ENCODE measurements around the gene SLC24A5. TPM values are rescaled to one million over a fixed set of nuclear protein-coding genes. Genes with fewer than 3 reads are reported as not detected.

SLC24A5 gene
- not detected in 3 replicates for total RNA-seq (2021)
- Bru-seq, nascent RNA, result percentile 4 among the genes with signal in this experiment
- long read RNA-seq, experiment 1, partial matches to known transcripts, result 0 of 2 reads
- long read RNA-seq, experiment 1, other reads (novel, unspliced or antisense), result 2 of 2 reads
- long read RNA-seq, experiment 2, result 0 reads
- long read RNA-seq, experiment 3, result 0 reads

GRCh38 chr15:48120745-48121144, at the start of gene SLC24A5:
Gene SLC24A5 (plus strand): TSS chr15:48120990. CDS start chr15:48121045, 55 bp downstream.
- no peaks in the 10 kb centered on the region for H3K27me3 Mint-ChIP-seq (ENCODE audit: low read depth)
- TF ChIP-seq TP53 (CRISPR knock-in tag; IDR thresholded peaks at IDR 0.05) (no peak), USF1 (CRISPR knock-in tag; IDR thresholded peaks at IDR 0.05) (no peak), TCF7 (CRISPR knock-in tag; IDR thresholded peaks at IDR 0.05; ENCODE audit: low read depth) (no peak), TEAD4 (CRISPR knock-in tag; IDR thresholded peaks at IDR 0.05) (no peak), ZNF281 (CRISPR knock-in tag; IDR thresholded peaks at IDR 0.05) (no peak), ELF4 (CRISPR knock-in tag; IDR thresholded peaks at IDR 0.05; ENCODE audit: low read depth) (no peak), SMAD4 (CRISPR knock-in tag; IDR thresholded peaks at IDR 0.05) (no peak), ZNF396 (CRISPR knock-in tag; IDR thresholded peaks at IDR 0.05; ENCODE audit: borderline replicate concordance) (no peak), CBFB (CRISPR knock-in tag; IDR thresholded peaks at IDR 0.05; ENCODE audit: low read depth) (no peak), MAX (CRISPR knock-in tag; IDR thresholded peaks at IDR 0.05) (no peak), ESRRA (CRISPR knock-in tag; IDR thresholded peaks at IDR 0.05; ENCODE audit: borderline replicate concordance) (no peak)
- TF ChIP-seq, protein P1, sequence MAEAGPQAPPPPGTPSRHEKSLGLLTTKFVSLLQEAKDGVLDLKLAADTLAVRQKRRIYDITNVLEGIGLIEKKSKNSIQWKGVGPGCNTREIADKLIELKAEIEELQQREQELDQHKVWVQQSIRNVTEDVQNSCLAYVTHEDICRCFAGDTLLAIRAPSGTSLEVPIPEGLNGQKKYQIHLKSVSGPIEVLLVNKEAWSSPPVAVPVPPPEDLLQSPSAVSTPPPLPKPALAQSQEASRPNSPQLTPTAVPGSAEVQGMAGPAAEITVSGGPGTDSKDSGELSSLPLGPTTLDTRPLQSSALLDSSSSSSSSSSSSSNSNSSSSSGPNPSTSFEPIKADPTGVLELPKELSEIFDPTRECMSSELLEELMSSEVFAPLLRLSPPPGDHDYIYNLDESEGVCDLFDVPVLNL (CRISPR knock-in tag; IDR thresholded peaks at IDR 0.05; ENCODE audit: borderline replicate concordance, low read depth), result no peak
- no peak within 1 kb of the TSS for H3K4me3 Mint-ChIP-seq
- H3K9me3 Mint-ChIP-seq, result peaks cover 4% of the 10 kb centered on the region; the same call in 1 of the 2 replicates
- ChIA-PET POLR2A (no interaction called here), CTCF (interaction anchor here (0.8 to 2.5 kb wide), 5 partner anchors 8 to 216 kb away, joined by 3 to 15 read pairs (median 4); no protein-coding TSS in a partner anchor)
- no peaks in the 10 kb centered on the region for H3K36me3 Mint-ChIP-seq
- H3K4me1 Mint-ChIP-seq, result 0 out of 2 replicates have a peak, but pooled peaks cover 3% of the 10 kb centered on the region
- H3K27ac Mint-ChIP-seq, result no peak within 1 kb of the TSS
- DNase-seq (ENCODE audit: low spot score) (no peak), ATAC-seq (peak; percentile 39)

- Mint-ChIP-seq H3K4me3 (no peak overlapping the region), H3K36me3 (peaks cover 17% of the 10 kb centered on the region), H3K9me3 (peaks cover 29% of the 10 kb centered on the region), H3K27ac (no peak overlapping the region), H3K27me3 (ENCODE audit: low read depth) (peaks cover 2% of the 10 kb centered on the region; the same call in 1 of the 2 replicates), H3K4me1 (no peaks in the 10 kb centered on the region)
- ChIA-PET POLR2A (no interaction called here), CTCF (no interaction called here)
- ATAC-seq (no peak), DNase-seq (ENCODE audit: low spot score) (no peak)
- TF ChIP-seq ZNF263 (CRISPR knock-in tag; IDR thresholded peaks at IDR 0.05; ENCODE audit: low read depth) (no peak), NFYB (CRISPR knock-in tag; conservative IDR thresholded peaks at IDR 0.05; ENCODE audit: low read depth) (no peak), CREM (CRISPR knock-in tag; IDR thresholded peaks at IDR 0.05) (no peak), ZNF138 (CRISPR knock-in tag; conservative IDR thresholded peaks at IDR 0.05) (no peak), ZNF416 (CRISPR knock-in tag; IDR thresholded peaks at IDR 0.05) (no peak), MAX (CRISPR knock-in tag; IDR thresholded peaks at IDR 0.05) (no peak), GRHL2 (CRISPR knock-in tag; IDR thresholded peaks at IDR 0.05; ENCODE audit: insufficient replicate concordance, severe bottlenecking) (no peak), TEAD1 (CRISPR knock-in tag; IDR thresholded peaks at IDR 0.05) (no peak), TEAD4 (CRISPR knock-in tag; IDR thresholded peaks at IDR 0.05) (no peak), ZBTB43 (CRISPR knock-in tag; IDR thresholded peaks at IDR 0.05) (no peak)
- TF ChIP-seq, protein P2, sequence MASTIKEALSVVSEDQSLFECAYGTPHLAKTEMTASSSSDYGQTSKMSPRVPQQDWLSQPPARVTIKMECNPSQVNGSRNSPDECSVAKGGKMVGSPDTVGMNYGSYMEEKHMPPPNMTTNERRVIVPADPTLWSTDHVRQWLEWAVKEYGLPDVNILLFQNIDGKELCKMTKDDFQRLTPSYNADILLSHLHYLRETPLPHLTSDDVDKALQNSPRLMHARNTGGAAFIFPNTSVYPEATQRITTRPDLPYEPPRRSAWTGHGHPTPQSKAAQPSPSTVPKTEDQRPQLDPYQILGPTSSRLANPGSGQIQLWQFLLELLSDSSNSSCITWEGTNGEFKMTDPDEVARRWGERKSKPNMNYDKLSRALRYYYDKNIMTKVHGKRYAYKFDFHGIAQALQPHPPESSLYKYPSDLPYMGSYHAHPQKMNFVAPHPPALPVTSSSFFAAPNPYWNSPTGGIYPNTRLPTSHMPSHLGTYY (CRISPR knock-in tag; IDR thresholded peaks at IDR 0.05), result no peak
- TF ChIP-seq, protein P3, sequence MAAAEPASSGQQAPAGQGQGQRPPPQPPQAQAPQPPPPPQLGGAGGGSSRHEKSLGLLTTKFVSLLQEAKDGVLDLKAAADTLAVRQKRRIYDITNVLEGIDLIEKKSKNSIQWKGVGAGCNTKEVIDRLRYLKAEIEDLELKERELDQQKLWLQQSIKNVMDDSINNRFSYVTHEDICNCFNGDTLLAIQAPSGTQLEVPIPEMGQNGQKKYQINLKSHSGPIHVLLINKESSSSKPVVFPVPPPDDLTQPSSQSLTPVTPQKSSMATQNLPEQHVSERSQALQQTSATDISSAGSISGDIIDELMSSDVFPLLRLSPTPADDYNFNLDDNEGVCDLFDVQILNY (CRISPR knock-in tag; IDR thresholded peaks at IDR 0.05), result no peak
Measured at GRCh38 chr15:48072941-48073340, 47.8 kb upstream of the SLC24A5 start.

Data from WTC11 (cell line).